ENCODE results near the gene FFAR1.

FFAR1 gene

DNA sequence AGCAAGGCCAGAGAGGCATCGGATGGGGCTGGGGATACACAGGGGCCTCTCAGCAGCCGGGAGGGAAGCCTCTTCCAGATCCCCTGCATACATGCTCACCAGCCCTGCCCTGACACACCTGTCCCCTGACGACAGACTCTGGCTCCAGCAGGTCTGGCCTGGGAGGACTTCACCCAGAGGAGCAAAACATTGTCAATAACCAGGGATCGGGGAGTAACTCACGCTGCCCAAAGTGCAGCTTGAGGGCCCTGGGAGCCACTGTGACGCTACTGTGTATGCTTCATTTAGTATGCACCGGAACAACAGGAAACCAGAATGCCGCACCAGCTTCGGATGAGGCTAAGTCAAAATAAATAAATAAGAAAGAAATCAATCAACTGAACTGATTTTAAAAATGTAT lies 31.1 kb upstream of the FFAR1 start:
- DNase-seq, result no peak

DNA sequence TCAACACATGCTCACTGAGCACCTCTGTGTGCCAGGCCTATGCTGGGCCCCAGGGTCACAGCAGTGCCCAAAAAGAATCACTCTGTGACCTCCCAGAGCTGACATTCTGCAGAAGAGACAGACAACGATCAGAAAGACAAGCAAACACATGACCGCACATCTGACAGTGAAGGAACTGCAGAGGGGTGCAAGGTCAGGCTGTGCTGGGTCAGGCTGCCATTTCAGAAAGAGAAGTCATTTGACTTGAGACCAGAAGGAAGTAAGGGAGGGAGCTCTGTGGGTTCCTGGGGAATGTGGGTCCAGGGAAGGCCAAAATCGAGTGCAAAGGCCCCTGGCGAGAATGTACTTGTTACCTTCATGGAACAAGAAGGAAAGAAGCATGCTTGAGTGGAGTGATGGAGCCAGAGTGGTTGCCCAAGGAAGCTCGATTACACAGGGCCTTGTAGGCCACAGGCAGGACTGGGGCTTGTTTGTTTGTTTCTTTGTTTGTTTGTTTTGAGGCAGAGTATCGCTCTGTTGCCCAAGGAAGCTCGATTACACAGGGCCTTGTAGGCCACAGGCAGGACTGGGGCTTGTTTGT lies 30.1 kb upstream of the FFAR1 start:
- no peak for DNase-seq

DNA sequence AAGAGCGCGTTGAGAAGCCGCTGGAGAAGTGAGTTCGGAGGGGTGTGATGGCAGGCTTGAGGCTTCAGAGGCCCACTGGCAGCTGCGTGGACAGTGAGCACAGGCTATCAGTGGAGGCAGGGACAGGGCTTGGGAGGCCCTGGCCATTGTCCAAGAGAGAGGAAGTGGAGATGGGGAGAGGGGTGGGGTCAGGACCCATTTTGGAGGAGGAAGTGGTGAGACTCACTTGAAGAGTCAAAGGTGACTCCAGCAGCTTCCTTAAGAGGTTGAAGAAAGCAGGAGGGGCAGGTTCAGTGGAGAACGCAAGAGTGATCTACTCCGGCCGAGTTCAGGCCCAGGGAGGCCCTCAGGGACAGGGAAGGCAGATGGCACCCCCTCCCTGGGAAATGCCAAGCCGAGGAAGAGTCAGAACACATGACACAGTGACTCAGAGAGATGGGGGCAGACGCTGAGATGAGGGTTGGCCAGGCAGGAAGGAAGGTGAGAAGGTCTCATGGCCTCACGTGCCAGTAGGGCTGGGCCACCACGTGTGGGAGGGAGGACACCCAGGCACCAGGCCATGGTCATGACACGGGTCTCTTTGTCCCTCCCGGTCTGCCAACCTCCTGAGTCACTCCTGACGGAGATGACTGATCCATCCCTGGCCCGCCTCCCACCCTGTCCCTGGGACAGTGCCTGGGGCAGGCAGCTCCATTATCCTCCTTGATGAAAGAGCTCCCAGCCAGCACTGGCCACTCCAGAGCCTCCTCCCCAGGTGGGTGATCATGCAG lies 28.8 kb upstream of the FFAR1 start:
- no peak for DNase-seq

DNA sequence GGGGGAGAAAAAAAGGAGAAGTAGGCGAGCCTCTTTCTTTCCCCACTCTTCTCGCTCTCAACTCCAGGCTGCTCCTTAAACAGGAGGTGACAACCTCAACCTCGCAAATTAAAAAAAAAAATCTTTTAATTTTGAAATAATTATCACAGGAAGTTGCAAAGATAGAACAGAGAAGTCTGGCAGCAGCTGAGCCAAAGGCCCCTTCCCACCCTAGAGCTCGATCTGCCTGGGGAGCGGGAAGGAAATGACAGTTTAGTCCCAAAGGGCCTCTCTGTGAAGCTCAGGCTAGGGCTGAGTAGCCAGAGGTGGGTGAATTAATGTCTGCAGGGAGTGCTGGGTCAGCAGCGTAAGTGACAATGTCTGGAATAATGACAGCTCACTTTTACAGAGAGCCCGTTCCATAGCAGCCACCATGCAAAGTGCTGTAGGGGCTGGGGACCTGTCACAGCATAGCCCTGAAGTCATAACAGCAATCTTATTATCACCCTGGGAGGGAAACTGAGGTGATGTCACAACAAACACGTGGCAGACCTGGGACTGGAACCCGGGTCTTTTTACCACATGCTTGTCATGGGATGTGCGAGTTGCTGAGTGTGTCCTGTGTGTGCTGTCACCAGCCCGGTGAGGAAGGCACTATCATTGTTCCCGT lies 27.5 kb upstream of the FFAR1 start:
- DNase-seq, result no peak

DNA sequence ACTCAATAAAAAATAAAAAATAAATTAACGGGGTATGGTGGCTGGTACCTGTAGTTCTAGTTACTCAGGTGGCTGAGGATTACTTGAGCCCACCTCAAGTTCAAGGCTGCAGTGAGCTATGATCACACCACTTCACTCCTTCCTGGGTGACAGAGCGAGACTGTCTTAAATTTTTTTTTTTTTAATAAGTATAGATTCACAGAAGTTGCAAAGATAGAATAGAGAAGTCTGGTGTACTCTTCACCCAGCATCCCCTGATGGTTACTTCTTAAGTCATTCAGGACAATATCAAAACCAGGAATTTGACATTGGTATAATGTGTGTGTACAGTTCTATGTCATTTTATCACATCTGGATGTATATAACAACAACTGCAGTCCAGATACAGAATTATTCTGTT lies 26.4 kb upstream of the FFAR1 start:
- no peak for DNase-seq

DNA sequence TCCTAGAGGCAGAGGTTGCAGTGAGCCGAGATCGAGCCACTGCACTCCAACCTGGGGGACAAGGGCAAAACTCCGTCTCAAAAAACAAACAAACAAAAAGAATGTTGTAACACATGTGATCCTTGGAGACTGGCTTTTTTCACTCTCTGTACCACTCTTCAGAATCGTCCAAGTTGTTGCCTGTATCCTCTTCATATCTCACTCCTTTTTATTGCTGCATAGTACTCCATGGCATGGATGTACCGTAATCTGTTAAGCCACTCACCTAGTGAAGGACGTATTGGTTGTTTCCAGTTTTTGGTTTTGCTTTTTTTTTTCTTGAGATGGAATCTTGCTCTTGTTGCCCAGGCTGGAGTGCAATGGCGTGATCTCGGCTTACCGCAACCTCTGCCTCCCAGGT lies 25.7 kb upstream of the FFAR1 start:
- DNase-seq, result no peak

DNA sequence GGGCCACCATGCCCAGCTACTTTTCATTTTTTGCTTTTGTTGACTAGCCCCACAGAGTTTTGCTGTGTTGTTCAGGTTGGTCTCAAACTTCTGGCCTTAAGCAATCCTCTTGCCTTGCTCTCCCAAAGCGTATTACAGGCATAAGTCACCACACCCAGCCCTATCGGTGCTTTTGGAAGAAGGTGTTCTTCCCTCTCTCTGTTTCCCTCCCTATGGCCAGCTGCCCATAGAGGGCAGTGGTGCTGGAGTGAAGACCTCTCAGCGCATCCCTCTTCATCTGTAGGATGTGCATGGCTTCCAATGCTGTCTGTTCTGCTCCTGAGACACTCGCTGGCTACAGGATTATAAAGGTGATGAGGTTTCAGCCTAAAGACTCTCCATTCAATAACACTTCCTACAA lies 20.1 kb upstream of the FFAR1 start:
- no peak for DNase-seq

DNA sequence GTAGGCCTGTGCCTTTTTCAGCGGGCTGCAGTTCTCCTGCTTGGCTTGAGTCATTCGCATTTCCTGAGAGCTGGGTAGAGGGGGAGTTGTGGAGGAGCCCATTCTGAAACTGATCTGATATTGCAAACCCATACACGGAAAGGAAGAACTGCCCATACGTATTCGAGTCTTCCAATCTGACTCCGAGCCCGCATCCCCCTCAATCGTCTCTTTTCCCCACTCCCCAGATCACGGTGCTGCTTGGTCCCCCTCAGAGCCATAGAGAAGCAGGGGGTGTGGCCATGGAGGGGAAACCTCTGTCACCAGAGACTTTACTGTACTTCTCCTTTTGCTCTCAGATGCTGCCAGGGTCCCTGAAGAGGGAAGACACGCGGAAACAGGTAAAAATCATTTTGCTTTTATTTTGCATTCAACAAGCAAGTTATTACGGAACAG lies 18.8 kb upstream of the FFAR1 start, which contains the start of gene CD22:
Gene CD22 (plus strand): TSS at position 337 of the 435 bp plus-strand sequence. CDS start 2,854 bp downstream, outside the sequence.
- no peak for DNase-seq

DNA sequence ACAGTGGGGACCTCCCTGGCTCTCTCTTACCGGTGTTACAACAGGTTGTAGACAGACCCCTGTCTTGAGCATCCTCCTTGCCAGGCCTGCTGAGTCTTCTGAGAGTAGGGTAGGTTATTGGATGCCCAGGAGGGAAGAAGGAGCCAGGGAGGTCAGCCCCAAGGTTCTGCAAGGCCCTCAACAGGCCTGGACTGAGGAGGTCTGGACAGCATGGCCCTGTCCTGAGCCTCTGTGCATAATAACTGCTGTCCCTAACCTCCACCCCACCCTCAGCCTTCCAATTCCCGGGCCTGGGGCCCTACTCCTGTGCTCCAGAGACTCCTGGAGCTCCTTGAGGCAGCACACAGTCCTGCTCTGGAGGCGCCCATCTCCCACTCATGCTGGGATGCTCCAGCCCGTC lies 18.4 kb upstream of the FFAR1 start:
- no peak for DNase-seq

DNA sequence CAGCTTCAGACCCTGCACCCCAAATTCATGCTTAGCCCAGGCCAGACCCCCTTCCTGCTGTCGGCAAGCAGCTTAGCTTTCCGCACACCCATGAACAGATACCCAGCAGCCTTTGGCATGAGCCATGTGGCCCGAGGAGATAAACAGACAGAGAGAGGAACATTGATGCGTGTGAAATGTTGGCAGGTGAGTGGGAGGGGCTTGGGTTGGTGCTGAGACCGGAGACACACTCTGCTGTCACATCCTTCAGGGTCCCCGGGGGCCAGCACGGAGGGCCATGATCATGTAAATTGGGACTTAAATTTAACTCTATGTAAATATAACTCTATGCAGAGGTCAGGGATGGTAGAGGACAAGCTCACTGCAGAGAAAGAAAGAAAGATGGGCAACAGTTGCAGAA lies 17.2 kb upstream of the FFAR1 start:
- DNase-seq, result no peak

DNA sequence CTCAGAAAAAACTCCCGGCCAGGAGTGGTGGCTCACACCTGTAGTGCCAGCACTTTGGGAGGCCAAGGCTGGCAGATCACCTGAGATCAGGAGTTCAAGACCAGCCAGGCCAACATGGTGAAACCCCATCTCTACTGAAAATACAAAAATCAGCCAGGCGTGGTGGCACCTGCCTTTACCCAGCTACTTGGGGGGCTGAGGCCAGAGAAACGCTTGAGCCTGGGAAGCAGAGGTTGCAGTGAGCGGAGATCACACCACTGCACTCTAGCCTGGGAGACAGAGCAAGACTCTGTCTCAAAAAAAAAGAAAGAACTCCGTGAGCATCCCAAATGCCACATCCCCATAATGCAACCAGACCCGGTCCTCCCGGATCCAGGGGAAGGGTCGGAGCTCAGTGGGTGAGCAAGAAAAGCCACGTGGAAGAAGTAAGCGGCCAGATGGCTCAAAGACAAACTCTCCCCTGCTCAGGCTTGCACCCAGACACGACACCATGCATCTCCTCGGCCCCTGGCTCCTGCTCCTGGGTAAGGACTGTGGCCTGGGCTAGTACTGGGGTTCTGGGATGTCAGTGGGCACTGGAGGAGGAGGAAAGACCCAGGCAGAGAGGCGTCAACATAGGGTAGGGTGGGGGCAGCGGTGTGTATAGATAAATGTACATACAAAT lies 16.0 kb upstream of the FFAR1 start:
- no peak for DNase-seq

DNA sequence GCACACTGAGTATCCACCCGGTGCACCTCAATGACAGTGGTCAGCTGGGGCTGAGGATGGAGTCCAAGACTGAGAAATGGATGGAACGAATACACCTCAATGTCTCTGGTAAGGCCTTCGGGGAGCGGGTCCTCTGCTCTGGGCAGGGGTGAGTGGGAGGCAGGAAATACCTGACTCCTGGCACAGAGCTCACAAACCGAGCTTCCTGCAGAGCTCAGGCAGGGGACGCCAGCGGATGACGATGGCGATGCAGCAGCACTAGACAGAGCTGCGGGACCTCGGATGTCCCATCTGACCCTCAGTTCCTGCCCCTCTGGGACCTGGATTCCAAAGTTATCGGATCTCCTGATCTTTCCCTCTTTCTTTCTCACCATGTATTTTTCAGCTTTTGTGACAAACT lies 14.9 kb upstream of the FFAR1 start:
- DNase-seq, result no peak

DNA sequence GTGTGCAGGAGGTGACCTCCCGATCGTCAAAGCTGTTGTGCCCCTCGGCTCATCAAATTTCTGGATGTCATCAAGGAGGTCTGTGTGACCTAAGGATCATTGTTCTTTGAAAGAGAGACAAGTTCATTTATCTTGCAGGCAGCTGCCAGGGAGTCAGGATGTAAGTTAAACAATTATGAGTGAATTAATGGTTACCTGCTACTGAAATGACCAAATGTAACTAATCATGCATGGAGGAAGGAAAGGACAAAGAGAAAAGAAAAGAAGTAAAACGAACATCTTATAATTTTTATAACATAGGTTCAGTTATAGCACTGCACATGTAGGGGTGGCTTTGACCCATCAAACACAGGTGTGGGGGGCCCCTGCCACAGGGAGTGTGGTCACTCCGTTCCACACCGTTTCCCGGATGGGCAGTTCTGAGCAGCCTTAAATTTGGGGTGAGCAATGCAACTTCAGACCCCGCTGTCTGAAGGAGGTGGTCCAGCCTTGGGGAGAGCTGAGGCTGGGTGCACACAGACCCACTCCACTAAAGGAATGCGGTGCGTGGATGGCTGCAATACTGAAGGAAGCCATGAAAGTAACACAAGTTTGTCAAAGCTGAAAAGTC lies 13.5 kb upstream of the FFAR1 start:
- DNase-seq, result no peak

DNA sequence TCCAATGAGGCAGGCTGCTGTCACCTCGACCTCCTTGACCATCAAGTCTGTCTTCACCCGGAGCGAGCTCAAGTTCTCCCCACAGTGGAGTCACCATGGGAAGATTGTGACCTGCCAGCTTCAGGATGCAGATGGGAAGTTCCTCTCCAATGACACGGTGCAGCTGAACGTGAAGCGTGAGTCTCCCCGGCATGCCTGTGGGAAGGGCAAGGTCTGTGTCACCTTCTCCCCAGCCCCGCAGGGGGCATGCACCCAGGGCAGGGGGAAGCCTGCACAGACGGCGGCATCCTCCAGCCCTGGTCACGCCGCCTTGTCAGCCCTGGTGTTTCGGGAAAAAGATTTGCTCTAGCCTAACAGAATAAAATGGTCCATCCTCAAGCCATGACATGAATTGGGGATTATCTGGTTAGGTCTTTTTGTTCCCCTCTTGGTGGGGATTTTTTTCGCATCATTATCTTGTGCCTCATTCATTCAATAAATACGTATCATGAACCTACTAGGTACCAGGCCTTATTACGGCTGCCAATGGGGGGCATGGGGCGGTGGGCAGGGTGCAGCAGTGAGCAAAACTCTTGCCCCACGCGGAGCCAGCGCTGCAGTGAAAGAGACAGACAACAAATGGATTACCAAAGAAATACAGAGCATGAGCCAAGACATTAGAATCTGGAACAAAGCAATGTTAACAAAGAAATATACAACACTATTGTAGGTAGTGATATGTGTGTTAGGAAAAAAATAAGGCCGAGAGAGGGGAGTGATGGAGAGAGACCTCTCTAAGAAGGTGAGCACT lies 11.3 kb upstream of the FFAR1 start:
- no peak for DNase-seq

DNA sequence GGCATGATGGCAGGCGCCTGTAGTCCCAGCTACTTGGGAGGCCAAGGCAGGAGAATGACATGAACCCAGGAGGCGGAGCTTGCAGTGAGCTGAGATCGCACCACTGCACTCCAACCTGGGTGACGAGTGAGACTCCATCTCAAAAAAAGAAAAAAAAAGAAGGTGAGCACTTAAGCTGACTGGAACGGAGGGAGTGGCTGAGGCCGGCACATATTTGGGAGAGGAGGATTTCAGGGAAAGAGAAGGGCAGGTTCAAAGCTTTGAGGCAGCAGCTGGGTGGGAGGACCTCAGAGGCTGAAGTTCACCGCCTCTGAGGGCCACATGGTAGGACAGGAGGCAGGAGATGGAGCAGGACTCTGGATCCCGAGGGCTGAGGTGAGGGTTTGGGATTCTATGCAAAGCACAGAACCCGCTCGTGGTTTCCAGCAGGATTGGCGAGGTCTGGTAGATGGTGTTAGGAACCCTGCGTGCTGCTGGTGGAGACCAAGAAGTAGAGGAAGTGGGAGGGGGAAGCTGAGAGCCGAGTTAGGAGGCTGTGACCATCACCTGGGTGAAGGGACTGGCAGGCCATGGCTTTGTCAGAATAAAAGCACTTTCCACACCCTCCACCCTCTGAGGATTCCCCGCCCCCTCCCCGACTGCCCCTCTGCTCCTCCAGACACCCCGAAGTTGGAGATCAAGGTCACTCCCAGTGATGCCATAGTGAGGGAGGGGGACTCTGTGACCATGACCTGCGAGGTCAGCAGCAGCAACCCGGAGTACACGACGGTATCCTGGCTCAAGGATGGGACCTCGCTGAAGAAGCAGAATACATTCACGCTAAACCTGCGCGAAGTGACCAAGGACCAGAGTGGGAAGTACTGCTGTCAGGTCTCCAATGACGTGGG lies 10.4 kb upstream of the FFAR1 start:
- DNase-seq, result no peak

DNA sequence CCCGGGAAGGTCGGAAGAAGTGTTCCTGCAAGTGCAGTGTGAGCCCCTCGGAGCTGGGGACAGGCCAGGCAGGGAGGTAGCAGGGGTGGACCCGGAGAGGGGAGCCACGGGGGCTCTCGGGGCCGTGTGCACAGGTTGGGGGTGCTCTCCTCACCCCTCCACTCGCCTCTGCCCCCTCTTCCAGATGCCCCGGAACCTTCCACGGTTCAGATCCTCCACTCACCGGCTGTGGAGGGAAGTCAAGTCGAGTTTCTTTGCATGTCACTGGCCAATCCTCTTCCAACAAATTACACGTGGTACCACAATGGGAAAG lies 9.8 kb upstream of the FFAR1 start:
- DNase-seq, result no peak

DNA sequence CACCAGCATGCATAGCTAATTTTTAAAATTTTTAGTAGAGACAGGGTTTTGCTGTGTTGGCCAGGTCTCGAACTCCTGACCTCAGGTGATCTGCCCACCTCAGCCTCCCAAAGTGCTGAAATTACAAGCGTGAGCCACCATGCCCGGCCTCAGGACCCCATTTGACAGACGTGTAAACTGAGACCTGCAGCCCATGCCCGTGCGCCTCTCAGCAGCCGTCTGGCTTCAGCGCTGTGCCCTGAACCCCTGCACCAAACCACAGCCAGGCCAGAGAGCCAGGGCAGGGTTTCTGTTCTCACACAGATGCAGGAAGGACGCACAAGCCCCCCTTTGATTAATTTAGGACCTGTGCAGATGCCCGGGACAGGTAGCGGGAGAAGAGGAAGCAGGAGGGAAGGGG lies 7.3 kb upstream of the FFAR1 start:
- DNase-seq, result no peak

DNA sequence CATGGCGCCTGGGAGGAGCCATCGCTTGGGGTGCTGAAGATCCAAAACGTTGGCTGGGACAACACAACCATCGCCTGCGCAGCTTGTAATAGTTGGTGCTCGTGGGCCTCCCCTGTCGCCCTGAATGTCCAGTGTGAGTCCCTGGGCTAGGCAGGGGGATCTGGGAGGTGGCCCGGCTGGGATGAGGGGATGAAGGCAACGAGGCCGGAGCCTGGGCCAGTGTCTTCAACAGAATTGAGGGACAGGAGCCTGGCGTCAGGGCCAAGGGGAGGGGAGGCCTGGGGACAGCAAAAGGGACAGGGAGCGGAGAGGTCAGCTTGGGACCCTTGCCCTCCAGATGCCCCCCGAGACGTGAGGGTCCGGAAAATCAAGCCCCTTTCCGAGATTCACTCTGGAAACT lies 6.7 kb upstream of the FFAR1 start:
- DNase-seq, result no peak

DNA sequence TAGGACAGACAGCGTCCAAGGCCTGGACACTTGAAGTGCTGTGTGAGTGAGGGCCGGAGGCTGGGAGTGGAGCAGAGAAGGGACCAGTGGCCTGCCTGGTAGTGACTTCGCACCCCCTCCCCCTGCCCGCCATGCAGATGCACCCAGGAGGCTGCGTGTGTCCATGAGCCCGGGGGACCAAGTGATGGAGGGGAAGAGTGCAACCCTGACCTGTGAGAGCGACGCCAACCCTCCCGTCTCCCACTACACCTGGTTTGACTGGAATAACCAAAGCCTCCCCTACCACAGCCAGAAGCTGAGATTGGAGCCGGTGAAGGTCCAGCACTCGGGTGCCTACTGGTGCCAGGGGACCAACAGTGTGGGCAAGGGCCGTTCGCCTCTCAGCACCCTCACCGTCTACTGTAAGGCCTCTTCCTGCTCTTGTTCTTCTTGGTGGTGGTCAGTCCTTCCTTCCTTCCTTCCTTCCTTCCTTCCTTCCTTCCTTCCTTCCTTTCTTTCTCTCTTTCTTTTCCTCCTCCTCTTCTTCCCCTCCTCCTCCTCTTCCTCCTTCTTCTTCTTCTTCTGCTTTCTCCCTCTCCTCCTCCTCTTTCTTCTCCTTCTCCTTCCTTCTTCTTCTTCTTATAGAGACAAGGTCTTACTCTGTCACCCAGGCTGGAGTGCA lies 6.0 kb upstream of the FFAR1 start:
- no peak for DNase-seq

DNA sequence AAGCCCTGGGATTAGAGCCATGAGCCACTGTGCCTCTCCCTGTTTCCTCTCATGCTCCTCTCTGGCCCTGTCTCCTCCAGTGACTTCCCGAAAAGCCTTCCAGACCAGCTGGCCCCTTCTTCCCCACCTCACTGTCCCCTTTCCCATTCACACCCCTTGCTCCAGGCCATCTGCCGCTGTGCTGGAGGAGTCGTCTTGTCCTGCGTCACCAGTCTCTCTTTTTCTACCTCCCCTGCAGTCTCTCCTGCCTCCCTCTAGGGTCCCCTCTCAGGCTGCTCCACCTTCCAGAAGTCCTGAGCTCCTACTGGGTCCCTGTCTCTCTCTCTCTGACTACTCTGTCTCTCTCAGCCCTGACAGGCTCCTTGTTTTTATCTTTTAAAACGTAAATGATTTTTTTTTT lies 5.3 kb upstream of the FFAR1 start:
- DNase-seq, result no peak

DNA sequence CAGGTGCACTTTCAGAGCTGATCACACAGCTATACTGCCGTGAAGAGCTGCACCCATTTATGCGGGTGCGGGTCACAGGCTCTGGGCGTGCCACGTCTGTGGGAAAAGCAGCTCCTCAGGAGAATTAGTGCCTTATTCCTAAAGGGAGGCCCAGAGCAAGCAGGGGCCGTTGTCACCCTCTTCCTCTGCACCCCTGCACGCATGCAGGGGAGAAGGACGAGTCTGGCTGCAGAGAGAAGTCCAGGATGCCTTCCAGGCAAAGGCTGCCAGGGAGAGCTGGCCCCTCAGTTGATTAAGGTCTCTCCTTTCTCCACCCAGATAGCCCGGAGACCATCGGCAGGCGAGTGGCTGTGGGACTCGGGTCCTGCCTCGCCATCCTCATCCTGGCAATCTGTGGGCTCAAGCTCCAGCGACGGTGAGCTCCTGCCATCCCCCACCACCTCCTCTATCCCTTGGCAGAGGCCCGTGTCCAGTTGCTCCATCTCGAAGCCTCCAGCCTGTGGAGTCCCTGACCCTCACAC lies 3.1 kb upstream of the FFAR1 start:
- no peak for DNase-seq
